A673 (cell line): Measurements from ENCODE around the gene SYTL3. TPM values are rescaled to one million over a fixed set of nuclear protein-coding genes. Genes with fewer than 3 reads are reported as not detected.

Source experiments
- BruUV-seq: library from RNA; stranded (reverse); fragments of 400-500 nt; replicated peaks from 2 replicates; lab custom pipeline; 2021; lab: Mats Ljungman, UMichigan
- CTCF ChIA-PET: fragments of 300-600 bp; sonication (Branson Sonifier 250); formaldehyde crosslinking; loops from one replicate; lab custom pipeline; 2022; ENCODE audit warnings: antibody characterized with exemption; lab: Charles Lee
- POLR2A ChIA-PET: fragments of 300-600 bp; sonication (Branson Sonifier 250); formaldehyde crosslinking; loops from one replicate; lab custom pipeline; 2022; ENCODE audit warnings: antibody characterized with exemption; ENCODE audit not compliant: low non-redundant PET; lab: Charles Lee
- DNase-seq: peaks from one replicate; pipeline ENCODE4 v3.0.0-alpha.2; 2015; ENCODE audit warnings: low spot score
- H3K27ac ChIP-seq: fragments of 200-600 bp; sonication (generic); 2 replicates; pipeline ENCODE4 v1.5.1; 2016; ENCODE audit warnings: mixed run types, low read depth, mild to moderate bottlenecking, mixed read lengths, antibody characterized with exemption, low read length; ENCODE audit not compliant: poor library complexity, severe bottlenecking
- H3K27me3 ChIP-seq: fragments of 200-600 bp; sonication (generic); replicated peaks from 2 replicates; pipeline ENCODE4 v1.6.1; 2017; ENCODE audit warnings: mixed run types, low read depth, mild to moderate bottlenecking, mixed read lengths, antibody characterized with exemption, low read length; ENCODE audit not compliant: insufficient read depth, poor library complexity
- H3K36me3 ChIP-seq: fragments of 200-600 bp; sonication (generic); 2 replicates; pipeline ENCODE4 v1.6.1; 2016; ENCODE audit warnings: mixed run types, mild to moderate bottlenecking, mixed read lengths, antibody characterized with exemption, low read length; ENCODE audit not compliant: insufficient read depth, poor library complexity, severe bottlenecking
- H3K4me1 ChIP-seq: fragments of 200-600 bp; sonication (generic); 2 replicates; pipeline ENCODE4 v1.6.1; 2017; ENCODE audit warnings: mixed run types, mild to moderate bottlenecking, mixed read lengths, antibody characterized with exemption, low read length; ENCODE audit not compliant: insufficient read depth, poor library complexity, severe bottlenecking
- H3K4me3 ChIP-seq: fragments of 200-600 bp; sonication (generic); 2 replicates; pipeline ENCODE4 v1.5.1; 2016; ENCODE audit warnings: low read depth, mixed run types, mild to moderate bottlenecking, mixed read lengths, low read length; ENCODE audit not compliant: poor library complexity, severe bottlenecking
- H3K9me3 ChIP-seq: fragments of 200-600 bp; sonication (generic); 2 replicates; pipeline ENCODE4 v1.6.1; 2016; ENCODE audit warnings: mixed run types, low read depth, mild to moderate bottlenecking, mixed read lengths, antibody characterized with exemption, low read length; ENCODE audit not compliant: poor library complexity, severe bottlenecking
- CTCF ChIP-seq: fragments of 300-800, 200-600 bp; sonication (generic); conservative IDR thresholded peaks from 2 replicates; pipeline ENCODE4 v1.5.1; 2017; ENCODE audit warnings: low read depth, mild to moderate bottlenecking, antibody characterized with exemption, low read length, moderate library complexity, mixed read lengths
- EZH2 ChIP-seq: fragments of 200-600 bp; sonication (generic); IDR thresholded peaks from 2 replicates; pipeline ENCODE4 v1.6.1; 2017; ENCODE audit warnings: borderline replicate concordance, low read depth, mild to moderate bottlenecking, mixed read lengths, antibody characterized with exemption, low read length; ENCODE audit not compliant: poor library complexity, severe bottlenecking
- intact Hi-C: fragments of 100-400 bp; cut with micrococcal nuclease; formaldehyde crosslinking; loops from one replicate; pipeline ENCODE4 v1.10.0; 2022; ENCODE audit not compliant: unreplicated experiment
- total RNA-seq: library from RNA; stranded (reverse); gene quantifications from 2 replicates; pipeline ENCODE4 v1.2.3, GENCODE V29; 2021

SYTL3 gene
- total RNA-seq, 1 experiment from 2014 or later: 0.82 TPM

GRCh38 chr6:158708239-158708638, 58.4 kb downstream of the SYTL3 start:
- intact Hi-C loops: loop anchor here (10.0 kb wide), 1 partner anchor 397 kb away; no protein-coding TSS in a partner anchor
- H3K27ac ChIP-seq: no peak overlapping the region
- no peak for DNase-seq
- no TSS peak for BruUV-seq
- no peak overlapping the region for H3K4me3 ChIP-seq
- no peaks in the 10 kb centered on the region for H3K9me3 ChIP-seq
- peaks cover 11% of the 10 kb centered on the region for H3K4me1 ChIP-seq
- H3K36me3 ChIP-seq: no peaks in the 10 kb centered on the region
- H3K27me3 ChIP-seq: no peaks in the 10 kb centered on the region
- ChIA-PET CTCF (no interaction called here), POLR2A (no interaction called here)
- no peak for TF ChIP-seq EZH2
- TF ChIP-seq CTCF: no peak

GRCh38 chr6:158709809-158710208, 60.0 kb downstream of the SYTL3 start:
- intact Hi-C loops: loop anchor here (10.0 kb wide), 1 partner anchor 395 kb away; no protein-coding TSS in a partner anchor
- POLR2A ChIA-PET: no interaction called here

GRCh38 chr6:158711264-158711663, 61.4 kb downstream of the SYTL3 start:
- peaks cover 11% of the 10 kb centered on the region for H3K4me1 ChIP-seq
- no peak overlapping the region for H3K4me3 ChIP-seq
- ChIA-PET POLR2A (no interaction called here), CTCF (interaction anchor here (0.7 to 1.1 kb wide), 2 partner anchors 11 to 51 kb away, joined by 3 to 4 read pairs; no protein-coding TSS in a partner anchor)
- TF ChIP-seq CTCF (no peak), EZH2 (no peak)
- no peaks in the 10 kb centered on the region for H3K36me3 ChIP-seq
- no TSS peak for BruUV-seq
- no peak for DNase-seq
- intact Hi-C loops: no loop called here
- H3K27me3 ChIP-seq: no peaks in the 10 kb centered on the region
- H3K27ac ChIP-seq: no peak overlapping the region
- no peaks in the 10 kb centered on the region for H3K9me3 ChIP-seq

More at GRCh38 chr6:158709809-158710208, 60.0 kb downstream of the SYTL3 start:
- no peak for TF ChIP-seq CTCF
- no peak for TF ChIP-seq EZH2
- CTCF ChIA-PET: no interaction called here
- no peaks in the 10 kb centered on the region for H3K9me3 ChIP-seq
- peaks cover 11% of the 10 kb centered on the region for H3K4me1 ChIP-seq
- no peaks in the 10 kb centered on the region for H3K36me3 ChIP-seq
- no TSS peak for BruUV-seq
- no peaks in the 10 kb centered on the region for H3K27me3 ChIP-seq
- no peak for DNase-seq
- H3K27ac ChIP-seq: no peak overlapping the region
- H3K4me3 ChIP-seq: no peak overlapping the region
